ENCODE results near the gene PDIA5.

The PDIA5 gene

GRCh38 chr3:123050666-123051065 is 16.2 kb upstream of the PDIA5 start:
- no peak for TF ChIP-seq CTCF (IDR thresholded peaks at IDR 0.05; ENCODE audit: borderline replicate concordance, insufficient read depth, low read depth, low read length)
- H3K4me3 ChIP-seq (ENCODE audit: low read depth, low read length), result no peak overlapping the region

- no peak for TF ChIP-seq CTCF (IDR thresholded peaks at IDR 0.05; ENCODE audit: borderline replicate concordance, insufficient read depth, low read depth, low read length)
- no peak overlapping the region for H3K4me3 ChIP-seq (ENCODE audit: low read depth, low read length)
Measured at GRCh38 chr3:123053107-123053506, 13.7 kb upstream of the PDIA5 start.

GRCh38 chr3:123054109-123054778 is 12.6 kb upstream of the PDIA5 start:
- TF ChIP-seq CTCF (IDR thresholded peaks at IDR 0.05; ENCODE audit: borderline replicate concordance, insufficient read depth, low read depth, low read length), result no peak
- no peak overlapping the region for H3K4me3 ChIP-seq (ENCODE audit: low read depth, low read length)

- H3K4me3 ChIP-seq (ENCODE audit: low read depth, low read length), result no peak overlapping the region
- no peak for TF ChIP-seq CTCF (IDR thresholded peaks at IDR 0.05; ENCODE audit: borderline replicate concordance, insufficient read depth, low read depth, low read length)
Measured at GRCh38 chr3:123054931-123055330, 11.9 kb upstream of the PDIA5 start.

- TF ChIP-seq CTCF (IDR thresholded peaks at IDR 0.05; ENCODE audit: borderline replicate concordance, insufficient read depth, low read depth, low read length), result no peak
- H3K4me3 ChIP-seq (ENCODE audit: low read depth, low read length), result no peak overlapping the region
Measured at GRCh38 chr3:123055352-123055751, 11.5 kb upstream of the PDIA5 start.

GRCh38 chr3:123058505-123058904 is 8.3 kb upstream of the PDIA5 start:
- no peak overlapping the region for H3K4me3 ChIP-seq (ENCODE audit: low read depth, low read length)
- TF ChIP-seq CTCF (IDR thresholded peaks at IDR 0.05; ENCODE audit: borderline replicate concordance, insufficient read depth, low read depth, low read length), result no peak

- H3K4me3 ChIP-seq (ENCODE audit: low read depth, low read length), result no peak overlapping the region
- no peak for TF ChIP-seq CTCF (IDR thresholded peaks at IDR 0.05; ENCODE audit: borderline replicate concordance, insufficient read depth, low read depth, low read length)
Measured at GRCh38 chr3:123060054-123060453, 6.8 kb upstream of the PDIA5 start.
